Measurements from ENCODE around the gene NTHL1.

NTHL1 gene

DNA sequence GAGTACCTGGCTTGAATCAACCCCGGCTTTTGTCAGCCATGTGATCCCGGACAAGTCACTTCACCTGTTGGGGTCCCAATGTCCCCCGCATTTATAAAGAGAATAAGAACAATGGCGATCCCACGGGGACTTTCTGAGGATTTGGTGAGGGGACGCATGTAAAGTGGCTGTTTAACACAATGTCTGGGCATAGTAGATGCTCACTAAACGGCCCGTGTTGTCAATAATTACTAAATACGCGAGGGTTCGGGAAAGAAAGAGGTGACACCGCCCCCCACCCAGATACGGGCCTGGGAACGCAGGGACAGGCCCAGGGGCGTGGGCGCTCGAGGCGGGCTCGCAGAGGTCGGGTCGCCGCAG lies 56.1 kb downstream of the NTHL1 start:
- DNase-seq, result no peak
- Mint-ChIP-seq H3K9me3 (no peaks in the 10 kb centered on the region), H3K4me3 (peak overlapping the region; percentile 65), H3K36me3 (peaks cover 7% of the 10 kb centered on the region), H3K4me1 (peaks cover 23% of the 10 kb centered on the region), H3K27ac (peak overlapping the region; percentile 35), H3K27me3 (peaks cover 56% of the 10 kb centered on the region)
- CTCF ChIA-PET, result interaction anchor here (1.6 kb wide), 1 partner anchor 12 kb away, joined by 8 read pairs; no protein-coding TSS in a partner anchor

DNA sequence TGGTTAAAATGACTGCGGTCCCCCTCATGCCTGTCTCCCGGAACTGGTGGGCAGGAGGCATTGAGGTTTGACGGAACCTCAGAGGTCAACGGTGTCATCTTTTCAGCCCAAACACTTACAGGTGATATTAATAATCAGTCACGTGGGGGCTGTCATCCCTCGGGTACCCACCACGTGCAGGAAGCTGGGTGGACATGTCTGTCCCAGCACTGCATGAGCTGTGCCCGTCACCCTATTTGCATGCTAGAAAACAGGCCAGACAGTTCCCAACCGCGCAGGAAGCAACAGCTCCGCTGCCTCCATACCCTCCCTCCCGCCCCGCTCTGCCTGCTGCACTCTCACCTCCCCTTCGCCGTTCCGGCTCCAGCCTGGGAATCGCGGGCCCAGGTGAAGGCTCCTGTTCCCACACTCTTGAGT lies 56.5 kb downstream of the NTHL1 start:
- Mint-ChIP-seq H3K27ac (peak overlapping the region; percentile 69), H3K4me3 (peak overlapping the region; percentile 65), H3K9me3 (no peaks in the 10 kb centered on the region), H3K4me1 (peaks cover 23% of the 10 kb centered on the region), H3K27me3 (peaks cover 60% of the 10 kb centered on the region), H3K36me3 (peaks cover 11% of the 10 kb centered on the region)
- DNase-seq, result peak; percentile 61
- CTCF ChIA-PET, result interaction anchor here (1.6 kb wide), 1 partner anchor 13 kb away, joined by 8 read pairs; no protein-coding TSS in a partner anchor

DNA sequence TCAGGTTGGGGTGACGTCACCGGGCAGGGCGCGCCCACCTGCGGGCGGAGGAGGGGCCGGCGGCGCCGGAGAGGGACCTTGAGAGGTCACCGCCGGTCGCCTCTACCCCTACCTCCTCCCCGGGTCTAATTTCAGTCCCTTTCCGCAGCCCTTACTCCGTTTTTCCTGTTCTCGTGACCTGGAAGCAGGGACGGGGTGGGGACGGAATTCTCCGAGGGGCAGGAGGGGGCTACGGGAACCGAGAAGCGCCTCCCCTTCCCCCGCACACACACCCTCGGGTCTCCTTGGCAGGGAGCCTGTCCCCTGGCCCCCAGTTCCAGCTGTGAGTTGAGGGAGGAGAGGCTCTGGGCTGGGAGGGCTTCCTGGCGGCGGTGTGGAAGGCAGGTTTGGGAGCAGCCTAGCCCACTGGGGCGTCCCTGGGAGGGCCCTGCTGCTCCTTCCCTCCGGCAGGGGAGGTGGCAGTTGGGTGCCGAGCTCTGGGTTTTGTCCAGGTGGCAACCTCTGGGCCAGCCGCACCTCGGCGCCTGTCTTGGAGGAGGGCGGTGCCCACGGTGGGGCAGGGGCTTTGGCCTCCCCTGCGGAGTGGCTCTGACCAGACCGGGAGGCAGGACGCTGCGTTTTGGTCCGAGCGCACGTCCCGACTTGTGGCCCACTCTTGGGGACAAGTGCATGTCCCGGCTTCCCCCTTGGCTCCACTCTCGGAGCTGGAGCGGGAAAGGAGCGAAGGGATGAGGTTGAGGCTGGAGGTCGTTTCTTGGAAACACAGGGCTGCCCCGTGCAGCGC lies 57.1 kb downstream of the NTHL1 start:
- Mint-ChIP-seq H3K4me1 (peaks cover 27% of the 10 kb centered on the region), H3K27ac (peak overlapping the region; percentile 69), H3K27me3 (peaks cover 60% of the 10 kb centered on the region), H3K4me3 (peak overlapping the region; percentile 65), H3K9me3 (no peaks in the 10 kb centered on the region), H3K36me3 (peaks cover 11% of the 10 kb centered on the region)
- CTCF ChIA-PET, result interaction anchor here (1.6 kb wide), 1 partner anchor 13 kb away, joined by 8 read pairs; no protein-coding TSS in a partner anchor
- DNase-seq, result peak; percentile 63

- Mint-ChIP-seq H3K36me3 (peaks cover 11% of the 10 kb centered on the region), H3K27ac (no peak overlapping the region), H3K4me1 (peaks cover 32% of the 10 kb centered on the region), H3K27me3 (peaks cover 60% of the 10 kb centered on the region), H3K4me3 (no peak overlapping the region), H3K9me3 (no peaks in the 10 kb centered on the region)
- CTCF ChIA-PET, result no interaction called here
- DNase-seq, result no peak
These were observed 57.6 kb downstream of the NTHL1 start for GRCh38 chr16:1990101-1990350.

All from activated naive CD4-positive, alpha-beta T cell treated with anti-CD3 and anti-CD28 coated beads, Interleukin-2, amount 10 ng/mL, durations not matched to agents 7 days and 5 days (primary cell).